A549 (cell line): Measurements from ENCODE around the gene LOC101059915.

ENCODE experiments used
- BHLHE40 ChIP-seq: IDR thresholded peaks from 2 replicates; pipeline ENCODE4 v1.6.1; 2012; ENCODE audit warnings: low read depth, low read length, inconsistent platforms
- EP300 ChIP-seq, 2 experiments: fragments of >200 bp; sonication (Bioruptor Twin); formaldehyde crosslinking; IDR thresholded peaks; 2 replicates in 1 of 2; 3 replicates in 1 of 2; pipeline ENCODE4 v1.6.1; 2016 to 2017
- MAFK ChIP-seq: fragments of 450-650 bp; IDR thresholded peaks from 2 replicates; pipeline ENCODE4 v1.6.1; 2014; ENCODE audit not compliant: partially characterized antibody
- MYC ChIP-seq: IDR thresholded peaks from 2 replicates; pipeline ENCODE4 v1.6.1; 2012; ENCODE audit warnings: mild to moderate bottlenecking, inconsistent platforms, low read length, improper control_type of control experiment, borderline replicate concordance
- POLR2A ChIP-seq: IDR thresholded peaks from 2 replicates; pipeline ENCODE4 v1.6.1; 2012; ENCODE audit warnings: mild to moderate bottlenecking, low read length
- RAD21 ChIP-seq, 2 experiments: fragments of >200 bp in 1 of 2; sonication (Bioruptor Twin) in 1 of 2; formaldehyde crosslinking in 1 of 2; IDR thresholded peaks in 1 of 2; conservative IDR thresholded peaks in 1 of 2; 2 replicates in 1 of 2; 3 replicates in 1 of 2; pipeline ENCODE4 v1.6.1; 2012 to 2018; ENCODE audit warnings: inconsistent platforms in 1 of 2
- RCOR1 ChIP-seq: fragments of 150-350 bp; IDR thresholded peaks from 2 replicates; pipeline ENCODE4 v1.6.1; 2014; ENCODE audit warnings: antibody characterized with exemption, low read length, low read depth
- SREBF2 ChIP-seq: fragments of 450-650 bp; IDR thresholded peaks from 2 replicates; pipeline ENCODE4 v1.6.1; 2014; ENCODE audit warnings: mild to moderate bottlenecking, moderate library complexity
- TFCP2L1 ChIP-seq: fragments of 250-450 bp; sonication (Bioruptor Pico); IDR thresholded peaks from 2 replicates; pipeline ENCODE4 v1.5.0; 2021; ENCODE audit warnings: mild to moderate bottlenecking
- ZFP36 ChIP-seq: fragments of 450-650 bp; IDR thresholded peaks from 2 replicates; pipeline ENCODE4 v1.6.1; 2014; ENCODE audit warnings: borderline replicate concordance; ENCODE audit not compliant: partially characterized antibody
- TF ChIP-seq, protein P1 (sequence below): fragments of >200 bp; sonication (Bioruptor Twin); formaldehyde crosslinking; IDR thresholded peaks from 3 replicates; pipeline ENCODE4 v1.5.1; 2016
- TF ChIP-seq, protein P2 (sequence below): fragments of 450-650 bp; IDR thresholded peaks from 2 replicates; pipeline ENCODE4 v1.6.1; 2014; ENCODE audit warnings: antibody characterized with exemption
- TF ChIP-seq, protein P3 (sequence below): fragments of 150-350 bp; IDR thresholded peaks from 2 replicates; pipeline ENCODE4 v1.6.1; 2014; ENCODE audit warnings: low read depth, mild to moderate bottlenecking, low read length

DNA sequence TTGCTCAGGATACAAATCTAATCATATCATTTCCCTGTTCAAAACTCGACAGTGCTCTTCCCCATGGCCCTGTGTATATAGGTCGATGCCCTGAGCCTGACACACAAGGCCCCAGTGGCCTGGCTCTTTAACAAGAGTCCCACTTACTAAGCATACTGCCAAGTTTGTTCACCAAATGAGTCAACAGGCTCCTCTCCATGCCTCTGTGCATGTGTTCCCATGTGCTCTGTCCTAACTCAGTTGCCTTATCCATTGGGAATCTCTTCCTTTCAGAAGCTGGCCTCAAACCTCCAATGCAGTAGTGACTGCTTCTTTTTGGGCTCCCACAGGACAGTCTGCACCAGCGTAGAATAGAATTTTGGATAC is 30.1 kb upstream of the LOC101059915 start:
- TF ChIP-seq, protein P1, sequence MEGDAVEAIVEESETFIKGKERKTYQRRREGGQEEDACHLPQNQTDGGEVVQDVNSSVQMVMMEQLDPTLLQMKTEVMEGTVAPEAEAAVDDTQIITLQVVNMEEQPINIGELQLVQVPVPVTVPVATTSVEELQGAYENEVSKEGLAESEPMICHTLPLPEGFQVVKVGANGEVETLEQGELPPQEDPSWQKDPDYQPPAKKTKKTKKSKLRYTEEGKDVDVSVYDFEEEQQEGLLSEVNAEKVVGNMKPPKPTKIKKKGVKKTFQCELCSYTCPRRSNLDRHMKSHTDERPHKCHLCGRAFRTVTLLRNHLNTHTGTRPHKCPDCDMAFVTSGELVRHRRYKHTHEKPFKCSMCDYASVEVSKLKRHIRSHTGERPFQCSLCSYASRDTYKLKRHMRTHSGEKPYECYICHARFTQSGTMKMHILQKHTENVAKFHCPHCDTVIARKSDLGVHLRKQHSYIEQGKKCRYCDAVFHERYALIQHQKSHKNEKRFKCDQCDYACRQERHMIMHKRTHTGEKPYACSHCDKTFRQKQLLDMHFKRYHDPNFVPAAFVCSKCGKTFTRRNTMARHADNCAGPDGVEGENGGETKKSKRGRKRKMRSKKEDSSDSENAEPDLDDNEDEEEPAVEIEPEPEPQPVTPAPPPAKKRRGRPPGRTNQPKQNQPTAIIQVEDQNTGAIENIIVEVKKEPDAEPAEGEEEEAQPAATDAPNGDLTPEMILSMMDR = no peak
- TF ChIP-seq MYC (no peak), SREBF2 (no peak), ZFP36 (no peak), POLR2A (no peak), RAD21 (conservative IDR thresholded peaks at IDR 0.05 in 1 of 2, IDR thresholded peaks at IDR 0.05 in 1 of 2) (no peak), BHLHE40 (no peak), TFCP2L1 (CRISPR knock-in tag) (no peak), EP300 (IDR thresholded peaks at IDR 0.05) (no peak), RCOR1 (no peak), MAFK (no peak)
- TF ChIP-seq, protein P2, sequence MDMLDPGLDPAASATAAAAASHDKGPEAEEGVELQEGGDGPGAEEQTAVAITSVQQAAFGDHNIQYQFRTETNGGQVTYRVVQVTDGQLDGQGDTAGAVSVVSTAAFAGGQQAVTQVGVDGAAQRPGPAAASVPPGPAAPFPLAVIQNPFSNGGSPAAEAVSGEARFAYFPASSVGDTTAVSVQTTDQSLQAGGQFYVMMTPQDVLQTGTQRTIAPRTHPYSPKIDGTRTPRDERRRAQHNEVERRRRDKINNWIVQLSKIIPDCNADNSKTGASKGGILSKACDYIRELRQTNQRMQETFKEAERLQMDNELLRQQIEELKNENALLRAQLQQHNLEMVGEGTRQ = no peak
- TF ChIP-seq, protein P3, sequence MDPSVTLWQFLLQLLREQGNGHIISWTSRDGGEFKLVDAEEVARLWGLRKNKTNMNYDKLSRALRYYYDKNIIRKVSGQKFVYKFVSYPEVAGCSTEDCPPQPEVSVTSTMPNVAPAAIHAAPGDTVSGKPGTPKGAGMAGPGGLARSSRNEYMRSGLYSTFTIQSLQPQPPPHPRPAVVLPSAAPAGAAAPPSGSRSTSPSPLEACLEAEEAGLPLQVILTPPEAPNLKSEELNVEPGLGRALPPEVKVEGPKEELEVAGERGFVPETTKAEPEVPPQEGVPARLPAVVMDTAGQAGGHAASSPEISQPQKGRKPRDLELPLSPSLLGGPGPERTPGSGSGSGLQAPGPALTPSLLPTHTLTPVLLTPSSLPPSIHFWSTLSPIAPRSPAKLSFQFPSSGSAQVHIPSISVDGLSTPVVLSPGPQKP = no peak
